GM12865 (cell line): ENCODE results near the gene GNG4.
A peak's percentile ranks its signal among the peaks of the same experiment; 100 is the strongest.
"Not testable (repeated sequence)": the region's sequence is repeated elsewhere in the genome, so short reads cannot be mapped to it uniquely, and the experiment has no call there.

Source experiments
- DNase-seq: peaks from one replicate; pipeline ENCODE4 v3.0.0; 2010; ENCODE audit warnings: low read depth
- H3K4me3 ChIP-seq: 2 replicates; pipeline ENCODE4 v1.5.1; 2011; ENCODE audit warnings: mild to moderate bottlenecking, low read depth, low read length, control low read depth
- TF ChIP-seq, protein P1 (sequence below): IDR thresholded peaks from 2 replicates; pipeline ENCODE4 v1.5.1; 2011; ENCODE audit warnings: low read length, control low read depth, low read depth, inconsistent platforms; ENCODE audit not compliant: insufficient read depth; ENCODE audit errors: missing control alignments

Gene GNG4

DNA sequence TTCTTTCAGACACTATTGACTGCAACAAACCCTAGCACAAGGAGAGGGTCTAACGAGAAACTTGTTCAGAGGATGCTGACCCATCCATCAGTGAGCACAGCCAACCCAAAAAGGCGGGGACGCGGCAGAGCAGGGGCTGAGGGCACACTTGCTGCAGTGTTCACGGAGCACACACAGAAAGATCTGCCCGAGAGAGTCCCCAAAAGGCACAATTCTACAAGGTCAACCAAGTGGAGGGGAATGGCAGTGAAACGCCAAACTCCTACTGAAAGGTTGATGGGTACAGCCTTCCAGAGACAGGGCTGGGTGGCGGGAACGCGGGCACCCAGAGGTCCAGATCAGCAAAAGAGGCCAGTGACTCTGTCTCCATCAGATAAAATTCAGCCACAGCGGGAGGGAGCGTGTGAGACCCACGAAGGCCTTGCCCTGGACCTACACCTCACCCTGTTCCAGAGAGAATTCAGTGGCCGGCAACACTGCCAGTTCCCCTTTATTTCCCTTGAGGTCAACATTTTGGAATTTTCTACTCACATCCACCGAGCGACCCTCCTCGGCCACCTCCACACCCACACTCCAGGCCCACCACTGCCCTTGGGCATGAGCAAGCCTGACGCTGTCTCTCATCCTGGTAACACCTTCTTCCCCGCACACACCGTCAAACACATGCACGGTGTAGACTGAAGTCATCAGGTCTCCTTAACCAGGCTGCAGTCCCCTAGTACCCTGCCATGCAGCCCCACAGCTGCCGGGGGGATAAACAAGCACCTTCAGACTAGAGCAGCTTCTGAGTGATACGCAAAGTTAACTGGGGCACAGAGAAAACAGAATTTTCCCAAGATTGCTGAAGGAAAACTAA is 5.5 kb downstream of the GNG4 start:
- H3K4me3 ChIP-seq, result no peak overlapping the region
- TF ChIP-seq, protein P1, sequence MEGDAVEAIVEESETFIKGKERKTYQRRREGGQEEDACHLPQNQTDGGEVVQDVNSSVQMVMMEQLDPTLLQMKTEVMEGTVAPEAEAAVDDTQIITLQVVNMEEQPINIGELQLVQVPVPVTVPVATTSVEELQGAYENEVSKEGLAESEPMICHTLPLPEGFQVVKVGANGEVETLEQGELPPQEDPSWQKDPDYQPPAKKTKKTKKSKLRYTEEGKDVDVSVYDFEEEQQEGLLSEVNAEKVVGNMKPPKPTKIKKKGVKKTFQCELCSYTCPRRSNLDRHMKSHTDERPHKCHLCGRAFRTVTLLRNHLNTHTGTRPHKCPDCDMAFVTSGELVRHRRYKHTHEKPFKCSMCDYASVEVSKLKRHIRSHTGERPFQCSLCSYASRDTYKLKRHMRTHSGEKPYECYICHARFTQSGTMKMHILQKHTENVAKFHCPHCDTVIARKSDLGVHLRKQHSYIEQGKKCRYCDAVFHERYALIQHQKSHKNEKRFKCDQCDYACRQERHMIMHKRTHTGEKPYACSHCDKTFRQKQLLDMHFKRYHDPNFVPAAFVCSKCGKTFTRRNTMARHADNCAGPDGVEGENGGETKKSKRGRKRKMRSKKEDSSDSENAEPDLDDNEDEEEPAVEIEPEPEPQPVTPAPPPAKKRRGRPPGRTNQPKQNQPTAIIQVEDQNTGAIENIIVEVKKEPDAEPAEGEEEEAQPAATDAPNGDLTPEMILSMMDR, result no peak

DNA sequence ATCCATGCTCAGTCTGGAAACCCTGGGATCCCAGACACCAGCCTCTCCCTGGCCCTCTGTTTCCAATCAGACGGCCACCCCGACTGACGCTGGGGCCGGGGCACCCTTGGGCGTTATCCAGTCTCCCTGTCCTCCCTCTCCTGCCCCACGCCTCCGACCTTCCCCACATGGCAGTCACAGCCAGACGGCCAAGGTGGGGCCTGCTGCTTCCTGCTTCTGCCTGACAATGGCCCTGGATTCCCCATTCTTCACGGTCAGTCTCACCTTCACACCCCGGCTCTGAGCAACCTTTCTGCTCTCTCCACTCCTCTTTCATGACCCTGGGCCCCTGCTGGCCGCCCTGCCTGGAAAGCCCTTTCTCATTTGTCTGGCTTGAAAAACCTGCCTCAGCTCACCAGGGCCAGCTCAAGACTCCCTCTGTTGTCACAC is 6.6 kb downstream of the GNG4 start:
- H3K4me3 ChIP-seq, result no peak overlapping the region
- TF ChIP-seq, protein P1, result no peak
- no peak for DNase-seq

More for the DNA sequence above, 5.5 kb downstream of the GNG4 start:
- DNase-seq, result no peak

DNA sequence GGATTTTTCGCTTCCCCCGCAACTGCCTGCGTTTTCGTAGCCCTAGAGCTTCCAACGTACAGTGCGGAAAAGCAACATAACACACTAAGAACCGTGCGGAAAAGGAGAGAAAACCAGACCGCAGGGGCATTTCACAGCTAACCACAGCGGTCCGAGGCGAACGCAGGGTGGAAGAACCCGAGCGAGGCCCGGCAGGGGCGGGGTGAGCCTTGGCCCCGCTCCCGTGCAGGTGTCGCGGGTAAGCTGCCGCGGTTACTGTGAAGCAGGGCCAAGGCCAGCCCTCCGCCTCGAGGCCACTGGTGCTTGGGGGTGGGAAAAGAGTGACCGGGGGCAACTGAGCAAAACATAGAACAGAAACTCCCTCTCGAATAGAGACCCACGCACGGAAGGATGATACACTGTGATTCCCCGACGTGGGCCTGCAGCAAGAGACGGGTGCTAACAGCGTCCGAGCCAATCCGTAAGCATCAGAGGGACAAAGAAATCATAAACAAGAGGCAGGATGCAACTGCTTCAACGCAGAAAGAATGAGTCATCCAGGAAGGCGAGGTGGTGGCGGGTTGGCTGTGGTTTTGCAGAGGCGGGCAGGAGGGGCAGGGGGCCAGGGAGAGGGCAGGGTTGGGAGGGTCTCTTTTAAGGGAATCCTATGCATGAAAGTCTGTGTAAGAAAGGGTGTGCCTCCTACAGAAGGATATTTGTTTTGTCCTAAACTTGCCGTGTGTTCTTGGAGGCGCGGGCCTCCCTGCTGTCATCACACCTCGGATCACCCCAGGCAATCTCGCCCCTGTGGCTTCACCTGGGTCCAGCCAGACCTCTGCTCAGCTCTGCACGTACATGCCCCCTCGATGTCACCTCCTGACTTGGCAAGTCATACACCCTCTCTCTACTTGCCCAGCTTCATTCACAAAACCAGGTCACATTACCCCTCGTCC is 7.3 kb downstream of the GNG4 start:
- peak; percentile 64 for DNase-seq
- TF ChIP-seq, protein P1, result no peak
- peak overlapping the region; percentile 31 for H3K4me3 ChIP-seq

DNA sequence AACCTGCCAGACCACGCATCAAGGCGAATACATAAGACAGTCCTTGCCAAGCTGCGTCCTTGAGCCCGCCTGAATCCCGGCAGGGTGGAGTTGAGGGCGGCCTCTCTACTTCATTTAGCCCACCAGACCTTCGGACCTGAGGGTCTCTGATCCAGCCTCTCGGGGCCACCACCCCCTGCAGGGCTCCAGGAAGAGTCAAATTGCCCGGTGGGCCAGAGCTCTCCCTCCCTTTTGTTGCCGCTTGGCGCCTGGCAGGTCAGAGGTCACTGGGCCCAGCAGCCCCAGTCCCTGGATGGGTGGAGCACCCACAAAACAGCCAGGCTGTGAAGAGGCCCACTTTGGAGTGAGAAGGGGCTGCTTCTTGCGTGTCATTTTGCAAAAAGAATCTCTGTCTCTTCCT is 9.0 kb downstream of the GNG4 start:
- H3K4me3 ChIP-seq, result no peak overlapping the region
- no peak for DNase-seq
- TF ChIP-seq, protein P1, result no peak

DNA sequence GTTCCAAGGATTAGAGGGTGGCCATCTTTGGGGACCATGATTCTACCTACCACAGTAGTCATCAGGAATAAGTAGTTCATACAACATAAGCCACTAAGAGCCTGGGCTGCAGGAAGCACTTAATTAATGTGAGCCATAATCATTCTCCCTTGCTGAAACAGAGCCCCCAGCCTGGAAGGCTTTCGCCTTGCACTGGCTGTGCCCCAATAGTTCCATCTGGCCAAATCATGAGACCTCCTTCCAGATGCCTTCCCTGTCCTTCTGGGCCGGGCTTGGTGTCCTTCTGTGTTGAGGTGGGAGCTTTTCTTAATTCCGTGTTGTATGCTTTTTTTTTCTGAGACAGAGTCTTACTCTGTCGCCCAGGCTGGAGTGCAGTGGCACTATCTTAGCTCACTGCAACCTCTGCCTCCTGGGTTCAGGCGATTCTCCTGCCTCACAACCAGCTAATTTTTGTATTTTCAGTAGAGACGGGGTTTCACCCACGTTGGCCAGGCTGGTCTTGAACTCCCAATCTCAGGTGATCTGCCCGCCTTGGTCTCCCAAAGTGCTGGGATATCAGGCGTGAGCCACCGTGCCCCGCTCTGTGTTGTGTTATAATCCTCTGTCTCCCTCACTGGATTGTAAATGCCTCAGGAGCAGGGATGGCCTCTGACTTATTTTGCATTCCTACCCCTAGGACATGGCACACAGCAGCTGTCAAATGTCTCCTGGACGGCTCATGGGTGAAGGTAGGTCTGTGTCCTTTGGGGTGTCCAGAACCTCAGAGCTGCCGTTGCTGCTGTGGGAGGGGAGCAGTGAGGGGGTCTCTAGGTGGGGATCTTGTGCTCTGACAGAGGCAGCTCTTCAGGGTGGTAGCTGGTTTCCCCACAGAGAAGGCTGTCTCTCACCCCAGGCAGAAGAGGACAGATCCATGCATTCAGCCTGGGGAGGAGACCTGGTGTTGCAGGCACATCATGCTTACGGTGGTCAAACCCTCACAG is 10.1 kb downstream of the GNG4 start:
- TF ChIP-seq, protein P1, result no peak
- no peak for DNase-seq
- H3K4me3 ChIP-seq, result no peak overlapping the region

DNA sequence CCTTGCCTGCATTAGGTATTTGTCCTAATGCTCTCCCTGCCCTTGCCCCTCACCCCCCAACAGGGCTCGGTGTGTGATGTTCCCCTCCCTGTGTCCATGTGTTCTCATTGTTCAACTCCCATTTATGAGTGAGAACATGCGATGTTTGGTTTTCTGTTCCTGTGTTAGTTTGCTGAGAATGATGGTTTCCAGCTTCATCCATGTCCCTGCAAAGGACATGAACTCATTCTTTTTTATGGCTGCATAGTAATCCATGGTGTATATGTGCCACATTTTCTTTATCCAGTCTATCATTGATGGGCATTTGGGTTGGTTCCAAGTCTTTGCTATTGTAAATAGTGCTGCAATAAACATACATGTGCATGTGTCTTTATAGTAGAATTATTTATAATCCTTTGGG is 11.0 kb downstream of the GNG4 start:
- not testable (repeated sequence) for H3K4me3 ChIP-seq, DNase-seq
